ENCODE results near the gene HDLBP.

DNA sequence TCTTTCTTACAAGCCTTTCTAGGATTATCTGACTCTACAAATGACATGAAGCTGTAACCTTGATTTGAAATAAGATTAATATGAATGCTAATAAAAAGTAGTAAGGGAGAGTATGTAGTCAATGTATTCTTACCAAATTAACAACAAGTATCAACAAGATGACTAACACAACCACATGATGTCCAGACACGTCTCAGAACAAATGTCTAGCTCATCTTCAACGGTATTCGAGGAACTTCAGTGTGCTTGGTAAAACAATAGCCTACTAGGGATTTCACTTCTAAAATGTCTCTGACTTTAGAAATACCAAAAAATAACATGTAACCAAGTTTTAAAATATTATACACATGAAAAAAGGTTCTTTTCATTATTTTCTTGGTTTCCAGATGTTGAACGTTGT is 3.4 kb downstream of the HDLBP start:
- TF ChIP-seq CTCF (IDR thresholded peaks at IDR 0.05): no peak
- no peak for TF ChIP-seq POLR2A (IDR thresholded peaks at IDR 0.05)

All from upper lobe of left lung (tissue), 4 donors.